Parathyroid adenoma (tissue), 2 donors: ENCODE measurements around the gene GLIS1.

Experiments
- H2AFZ ChIP-seq: fragments of 300-600 bp; sonication (generic); one replicate; pipeline ENCODE4 v1.7.0; 2017; ENCODE audit warnings: antibody characterized with exemption, mild to moderate bottlenecking
- H3K27ac ChIP-seq: fragments of 300-600 bp; sonication (generic); one replicate; pipeline ENCODE4 v1.7.0; 2017
- H3K27me3 ChIP-seq: fragments of 300-600 bp; sonication (generic); one replicate; pipeline ENCODE4 v1.7.0; 2017; ENCODE audit warnings: low read length; ENCODE audit not compliant: control insufficient read depth, insufficient read depth
- H3K36me3 ChIP-seq: fragments of 300-600 bp; sonication (generic); one replicate; pipeline ENCODE4 v1.7.0; 2017; ENCODE audit warnings: low read length; ENCODE audit not compliant: control insufficient read depth, insufficient read depth
- H3K4me1 ChIP-seq: fragments of 300-600 bp; sonication (generic); one replicate; pipeline ENCODE4 v1.7.0; 2017; ENCODE audit warnings: control low read depth
- H3K4me2 ChIP-seq: fragments of 300-600 bp; sonication (generic); one replicate; pipeline ENCODE4 v1.7.0; 2017; ENCODE audit warnings: low read length
- H3K4me3 ChIP-seq: fragments of 300-600 bp; sonication (generic); one replicate; pipeline ENCODE4 v1.7.0; 2017; ENCODE audit warnings: low read depth, low read length
- H3K79me2 ChIP-seq: fragments of 300-600 bp; sonication (generic); one replicate; pipeline ENCODE4 v1.7.0; 2017; ENCODE audit warnings: control low read depth
- H3K9ac ChIP-seq: fragments of 300-600 bp; sonication (generic); one replicate; pipeline ENCODE4 v1.7.0; 2017; ENCODE audit warnings: mild to moderate bottlenecking
- H3K9me3 ChIP-seq: fragments of 300-600 bp; sonication (generic); one replicate; pipeline ENCODE4 v1.7.0; 2017; ENCODE audit warnings: low read length; ENCODE audit not compliant: control insufficient read depth
- CTCF ChIP-seq: fragments of 300-600 bp; sonication (generic); IDR thresholded peaks from one replicate; pipeline ENCODE4 v1.7.0; 2017; ENCODE audit warnings: antibody characterized with exemption, mild to moderate bottlenecking
- donor health status: primary hyperparathyroidism.

The GLIS1 gene

GRCh38 chr1:53633073-53633704 lies 105.8 kb downstream of the GLIS1 start:
- no peaks in the 10 kb centered on the region for H3K27me3 ChIP-seq
- H3K79me2 ChIP-seq = no peaks in the 10 kb centered on the region
- H3K4me1 ChIP-seq = no peaks in the 10 kb centered on the region
- H3K9ac ChIP-seq = no peak overlapping the region
- no peak overlapping the region for H3K4me2 ChIP-seq
- H3K4me3 ChIP-seq = no peak overlapping the region
- H2AFZ ChIP-seq = no peak overlapping the region
- H3K9me3 ChIP-seq = no peaks in the 10 kb centered on the region
- H3K36me3 ChIP-seq = no peaks in the 10 kb centered on the region
- no peak for TF ChIP-seq CTCF
- H3K27ac ChIP-seq = no peak overlapping the region

GRCh38 chr1:53631622-53632310 lies 107.2 kb downstream of the GLIS1 start:
- Histone ChIP-seq H3K36me3 (no peaks in the 10 kb centered on the region), H3K27me3 (no peaks in the 10 kb centered on the region)
- no peak for TF ChIP-seq CTCF

GRCh38 chr1:53629101-53629691 lies 109.8 kb downstream of the GLIS1 start:
- no peaks in the 10 kb centered on the region for H3K79me2 ChIP-seq
- H3K9ac ChIP-seq = no peak overlapping the region
- H3K9me3 ChIP-seq = no peaks in the 10 kb centered on the region
- TF ChIP-seq CTCF = no peak
- no peaks in the 10 kb centered on the region for H3K36me3 ChIP-seq
- H2AFZ ChIP-seq = no peak overlapping the region
- no peaks in the 10 kb centered on the region for H3K27me3 ChIP-seq
- no peak overlapping the region for H3K27ac ChIP-seq
- H3K4me1 ChIP-seq = no peaks in the 10 kb centered on the region
- no peak overlapping the region for H3K4me2 ChIP-seq
- H3K4me3 ChIP-seq = no peak overlapping the region

More at GRCh38 chr1:53631622-53632310, 107.2 kb downstream of the GLIS1 start:
- Histone ChIP-seq H3K27ac (no peak overlapping the region), H3K79me2 (no peaks in the 10 kb centered on the region), H3K4me1 (no peaks in the 10 kb centered on the region), H3K4me2 (no peak overlapping the region), H3K4me3 (no peak overlapping the region), H2AFZ (no peak overlapping the region), H3K9me3 (no peaks in the 10 kb centered on the region), H3K9ac (no peak overlapping the region)

GRCh38 chr1:53628286-53628955 lies 110.5 kb downstream of the GLIS1 start:
- H2AFZ ChIP-seq = no peak overlapping the region
- H3K36me3 ChIP-seq = no peaks in the 10 kb centered on the region
- H3K9me3 ChIP-seq = no peaks in the 10 kb centered on the region
- H3K27me3 ChIP-seq = no peaks in the 10 kb centered on the region
- TF ChIP-seq CTCF = no peak
- H3K4me1 ChIP-seq = no peaks in the 10 kb centered on the region
- no peak overlapping the region for H3K4me3 ChIP-seq
- H3K9ac ChIP-seq = no peak overlapping the region
- H3K27ac ChIP-seq = no peak overlapping the region
- no peak overlapping the region for H3K4me2 ChIP-seq
- no peaks in the 10 kb centered on the region for H3K79me2 ChIP-seq
